ENCODE results near the gene CFAP43. TPM values are rescaled to one million over a fixed set of nuclear protein-coding genes. Genes with fewer than 3 reads are reported as not detected.

The CFAP43 gene
- total RNA-seq, 1 donor from 2014 or later = 0.56 TPM

DNA sequence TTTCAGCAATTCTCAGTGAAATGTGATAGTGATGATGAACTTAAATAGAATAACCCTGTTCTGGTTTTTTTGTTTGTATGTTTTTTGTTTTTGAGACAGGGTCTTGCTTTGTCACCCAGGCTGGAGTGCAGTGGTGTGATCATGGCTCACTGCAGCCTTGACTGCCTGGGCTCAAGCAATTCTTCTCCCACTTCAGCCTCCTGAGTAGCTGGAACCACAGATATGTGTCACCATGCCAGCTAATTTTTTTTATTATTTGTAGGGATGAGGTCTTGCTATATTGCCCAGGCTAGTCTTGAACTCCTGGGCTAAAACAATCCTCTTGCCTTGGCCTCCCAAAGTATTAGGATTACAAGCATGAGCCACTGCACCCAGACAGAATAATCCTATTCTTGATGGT is 132.2 kb downstream of the CFAP43 start:
- Mint-ChIP-seq H3K27ac (ENCODE audit: unreplicated experiment) (no peak overlapping the region), H3K27me3 (ENCODE audit: unreplicated experiment) (no peaks in the 10 kb centered on the region), H3K4me3 (ENCODE audit: unreplicated experiment) (no peak overlapping the region), H3K36me3 (ENCODE audit: low read depth, unreplicated experiment) (no peaks in the 10 kb centered on the region), H3K9me3 (ENCODE audit: unreplicated experiment) (no peaks in the 10 kb centered on the region), H3K4me1 (ENCODE audit: unreplicated experiment) (no peaks in the 10 kb centered on the region)
- DNase-seq (ENCODE audit: low spot score) = no peak
- TF ChIP-seq, protein P1, sequence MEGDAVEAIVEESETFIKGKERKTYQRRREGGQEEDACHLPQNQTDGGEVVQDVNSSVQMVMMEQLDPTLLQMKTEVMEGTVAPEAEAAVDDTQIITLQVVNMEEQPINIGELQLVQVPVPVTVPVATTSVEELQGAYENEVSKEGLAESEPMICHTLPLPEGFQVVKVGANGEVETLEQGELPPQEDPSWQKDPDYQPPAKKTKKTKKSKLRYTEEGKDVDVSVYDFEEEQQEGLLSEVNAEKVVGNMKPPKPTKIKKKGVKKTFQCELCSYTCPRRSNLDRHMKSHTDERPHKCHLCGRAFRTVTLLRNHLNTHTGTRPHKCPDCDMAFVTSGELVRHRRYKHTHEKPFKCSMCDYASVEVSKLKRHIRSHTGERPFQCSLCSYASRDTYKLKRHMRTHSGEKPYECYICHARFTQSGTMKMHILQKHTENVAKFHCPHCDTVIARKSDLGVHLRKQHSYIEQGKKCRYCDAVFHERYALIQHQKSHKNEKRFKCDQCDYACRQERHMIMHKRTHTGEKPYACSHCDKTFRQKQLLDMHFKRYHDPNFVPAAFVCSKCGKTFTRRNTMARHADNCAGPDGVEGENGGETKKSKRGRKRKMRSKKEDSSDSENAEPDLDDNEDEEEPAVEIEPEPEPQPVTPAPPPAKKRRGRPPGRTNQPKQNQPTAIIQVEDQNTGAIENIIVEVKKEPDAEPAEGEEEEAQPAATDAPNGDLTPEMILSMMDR (IDR thresholded peaks at IDR 0.05; ENCODE audit: unreplicated experiment) = no peak

GRCh38 chr10:104099269-104099668 is 132.9 kb downstream of the CFAP43 start:
- H3K4me3 Mint-ChIP-seq (ENCODE audit: unreplicated experiment) = no peak overlapping the region
- H3K4me1 Mint-ChIP-seq (ENCODE audit: unreplicated experiment) = no peaks in the 10 kb centered on the region
- H3K27ac Mint-ChIP-seq (ENCODE audit: unreplicated experiment) = no peak overlapping the region
- TF ChIP-seq, protein P1 (IDR thresholded peaks at IDR 0.05; ENCODE audit: unreplicated experiment) = no peak
- H3K36me3 Mint-ChIP-seq (ENCODE audit: low read depth, unreplicated experiment) = no peaks in the 10 kb centered on the region
- no peak for DNase-seq (ENCODE audit: low spot score)
- no peaks in the 10 kb centered on the region for H3K9me3 Mint-ChIP-seq (ENCODE audit: unreplicated experiment)
- no peaks in the 10 kb centered on the region for H3K27me3 Mint-ChIP-seq (ENCODE audit: unreplicated experiment)

DNA sequence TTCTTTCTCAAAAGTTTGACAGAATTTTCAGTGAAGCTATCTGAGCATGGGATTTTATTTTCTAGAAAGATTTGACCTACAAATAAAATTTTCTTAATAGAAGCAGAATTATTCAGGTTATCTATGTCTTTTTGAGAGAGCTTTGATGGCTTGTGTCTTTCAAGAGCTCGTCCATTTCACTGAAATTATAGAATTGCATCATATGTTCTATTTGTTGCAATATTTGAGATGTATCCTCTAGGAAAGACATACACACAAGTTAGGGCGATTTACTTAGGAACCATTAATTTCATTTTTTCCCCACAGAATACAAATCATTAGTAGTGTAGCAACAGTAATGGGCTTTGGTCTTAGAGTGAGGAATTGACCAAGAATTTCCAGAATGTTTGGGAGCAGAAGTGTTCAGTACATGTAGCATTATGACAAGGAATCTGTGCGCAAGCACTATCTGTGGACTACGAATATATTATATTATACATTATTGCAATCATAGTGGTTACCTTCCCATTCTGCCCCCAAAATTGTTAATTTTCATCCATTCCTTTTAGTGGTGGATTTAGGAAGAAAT is 133.7 kb downstream of the CFAP43 start:
- TF ChIP-seq, protein P1 (IDR thresholded peaks at IDR 0.05; ENCODE audit: unreplicated experiment) = no peak
- no peaks in the 10 kb centered on the region for H3K27me3 Mint-ChIP-seq (ENCODE audit: unreplicated experiment)
- H3K4me3 Mint-ChIP-seq (ENCODE audit: unreplicated experiment) = no peak overlapping the region
- H3K9me3 Mint-ChIP-seq (ENCODE audit: unreplicated experiment) = no peaks in the 10 kb centered on the region
- H3K36me3 Mint-ChIP-seq (ENCODE audit: low read depth, unreplicated experiment) = no peaks in the 10 kb centered on the region
- no peak overlapping the region for H3K27ac Mint-ChIP-seq (ENCODE audit: unreplicated experiment)
- no peaks in the 10 kb centered on the region for H3K4me1 Mint-ChIP-seq (ENCODE audit: unreplicated experiment)
- no peak for DNase-seq (ENCODE audit: low spot score)

GRCh38 chr10:104096692-104097091 is 135.5 kb downstream of the CFAP43 start:
- H3K9me3 Mint-ChIP-seq (ENCODE audit: unreplicated experiment) = no peaks in the 10 kb centered on the region
- H3K27ac Mint-ChIP-seq (ENCODE audit: unreplicated experiment) = no peak overlapping the region
- TF ChIP-seq, protein P1 (IDR thresholded peaks at IDR 0.05; ENCODE audit: unreplicated experiment) = no peak
- no peaks in the 10 kb centered on the region for H3K4me1 Mint-ChIP-seq (ENCODE audit: unreplicated experiment)
- no peaks in the 10 kb centered on the region for H3K27me3 Mint-ChIP-seq (ENCODE audit: unreplicated experiment)
- no peak overlapping the region for H3K4me3 Mint-ChIP-seq (ENCODE audit: unreplicated experiment)
- no peaks in the 10 kb centered on the region for H3K36me3 Mint-ChIP-seq (ENCODE audit: low read depth, unreplicated experiment)
- no peak for DNase-seq (ENCODE audit: low spot score)

DNA sequence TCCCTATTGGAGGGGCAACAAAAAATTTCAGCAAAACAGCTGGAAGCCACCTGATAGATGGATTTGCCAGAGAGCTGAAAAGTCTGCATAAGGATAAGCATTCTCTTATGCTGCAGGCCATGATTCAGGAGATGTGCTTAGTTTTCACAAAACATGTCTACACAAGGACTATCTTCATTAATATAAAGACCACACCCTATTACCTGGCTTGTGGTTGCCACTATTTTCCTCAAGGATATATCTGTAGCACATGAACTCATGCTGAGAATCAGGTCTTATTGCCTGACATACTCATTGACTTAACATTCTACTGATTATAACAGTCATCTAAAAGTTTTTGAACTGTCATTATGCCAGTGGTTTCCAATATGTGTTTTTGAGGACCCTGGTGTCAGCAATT is 139.4 kb downstream of the CFAP43 start:
- Mint-ChIP-seq H3K36me3 (ENCODE audit: low read depth, unreplicated experiment) (no peaks in the 10 kb centered on the region), H3K4me1 (ENCODE audit: unreplicated experiment) (no peaks in the 10 kb centered on the region), H3K9me3 (ENCODE audit: unreplicated experiment) (no peaks in the 10 kb centered on the region), H3K27me3 (ENCODE audit: unreplicated experiment) (peaks cover 4% of the 10 kb centered on the region), H3K4me3 (ENCODE audit: unreplicated experiment) (no peak overlapping the region), H3K27ac (ENCODE audit: unreplicated experiment) (no peak overlapping the region)
- no peak for DNase-seq (ENCODE audit: low spot score)
- TF ChIP-seq, protein P1 (IDR thresholded peaks at IDR 0.05; ENCODE audit: unreplicated experiment) = no peak
